HCT116 (cell line): ENCODE measurements around the gene PSMD5. TPM values are rescaled to one million over a fixed set of nuclear protein-coding genes. Genes with fewer than 3 reads are reported as not detected.

ENCODE experiments used
- ATAC-seq: fragments of 200-7000 bp; cut with Tn5 transposase; 2 replicates; pipeline ENCODE4 v1.9.1; 2020; ENCODE audit warnings: mild to moderate bottlenecking, moderate library complexity
- BruUV-seq: library from RNA; stranded (reverse); fragments of 400-500 nt; replicated peaks from 2 replicates; lab custom pipeline; 2021; lab: Mats Ljungman, UMichigan
- CTCF ChIA-PET: fragments of 300-600 bp; sonication (Branson Sonifier 250); formaldehyde crosslinking; loops from one replicate; lab custom pipeline; 2021; ENCODE audit warnings: antibody characterized with exemption; lab: Charles Lee
- POLR2A ChIA-PET: fragments of 300-600, 350-600 bp; sonication (Branson Sonifier 250); formaldehyde crosslinking; loops from one replicate; lab custom pipeline; 2021; ENCODE audit warnings: antibody characterized with exemption; lab: Charles Lee
- RAD21 ChIA-PET, 2 experiments: fragments of 300-600 bp; sonication (Branson Sonifier 250); formaldehyde crosslinking; loops; one replicate each; lab custom pipeline; 2023; ENCODE audit warnings: low total read pairs in 2 of 2; ENCODE audit not compliant: uncharacterized antibody in 2 of 2, unreplicated experiment in 2 of 2, low non-redundant PET in 1 of 2; lab: Charles Lee
- DNase-seq: peaks from one replicate; pipeline ENCODE4 v3.0.0-alpha.2; 2010; ENCODE audit warnings: low read depth, low spot score
- H2AFZ ChIP-seq: fragments of 200-600 bp; shearing (Covaris generic), sonication (generic); 2 replicates; pipeline ENCODE4 v1.6.1; 2017; ENCODE audit warnings: low read depth, mixed run types, mixed read lengths, antibody characterized with exemption, low read length; ENCODE audit not compliant: poor library complexity, severe bottlenecking
- H3K27ac ChIP-seq: 2 replicates; pipeline ENCODE4 v1.5.1; 2012; ENCODE audit warnings: low read depth, low read length
- H3K27me3 ChIP-seq: fragments of 200-600 bp; sonication (generic); 2 replicates; pipeline ENCODE4 v1.6.1; 2016; ENCODE audit warnings: mixed run types, low read length, mixed read lengths; ENCODE audit not compliant: insufficient read depth
- H3K36me3 ChIP-seq, 2 experiments: fragments of 200-500 bp in 1 of 2; fragments of 200-600 bp in 1 of 2; sonication (Bioruptor generic) in 1 of 2; sonication (generic) in 1 of 2; 2 replicates each; pipeline versions ENCODE4 v1.5.1 to v1.6.1; 2014 to 2016; ENCODE audit warnings: low read length in 2 of 2, inconsistent platforms in 1 of 2, mixed read lengths in 1 of 2, mixed run types in 1 of 2; ENCODE audit not compliant: insufficient read depth in 2 of 2, control insufficient read depth in 1 of 2
- H3K4me1 ChIP-seq, 2 experiments: fragments of 200-600 bp in 1 of 2; sonication (generic) in 1 of 2; 2 replicates each; pipeline versions ENCODE4 v1.5.1 to v1.6.1; 2012 to 2017; ENCODE audit warnings: low read length in 2 of 2, inconsistent platforms in 1 of 2, mild to moderate bottlenecking in 1 of 2, mixed read lengths in 1 of 2, mixed run types in 1 of 2, moderate library complexity in 1 of 2; ENCODE audit not compliant: insufficient read depth in 2 of 2, control insufficient read depth in 1 of 2
- H3K4me2 ChIP-seq: fragments of 200-600 bp; sonication (generic); 2 replicates; pipeline ENCODE4 v1.6.1; 2017; ENCODE audit warnings: mixed run types, low read length, mixed read lengths
- H3K4me3 ChIP-seq, 2 experiments: fragments of 200-600 bp in 1 of 2; sonication (generic) in 1 of 2; replicated peaks in 1 of 2; 2 replicates each; pipeline ENCODE4 v1.5.1; 2011 to 2016; ENCODE audit warnings: low read length in 2 of 2, control low read depth in 1 of 2, low read depth in 1 of 2, mild to moderate bottlenecking in 1 of 2, mixed read lengths in 1 of 2, mixed run types in 1 of 2
- H3K79me2 ChIP-seq: fragments of 200-600 bp; sonication (generic); 2 replicates; pipeline ENCODE4 v1.6.1; 2017; ENCODE audit warnings: mild to moderate bottlenecking, mixed run types, low read length, moderate library complexity, mixed read lengths; ENCODE audit not compliant: insufficient read depth
- H3K9ac ChIP-seq: fragments of 200-600 bp; sonication (generic); 2 replicates; pipeline ENCODE4 v1.6.1; 2016; ENCODE audit warnings: low read length, mixed read lengths
- H3K9me2 ChIP-seq: fragments of 200-600 bp; sonication (generic), shearing (Covaris generic); 2 replicates; pipeline ENCODE4 v1.6.1; 2017; ENCODE audit warnings: mixed run types, mild to moderate bottlenecking, moderate library complexity; ENCODE audit not compliant: insufficient read depth
- H3K9me3 ChIP-seq, 2 experiments: fragments of 200-500 bp in 1 of 2; fragments of 200-600 bp in 1 of 2; sonication (Bioruptor generic) in 1 of 2; sonication (generic) in 1 of 2; 2 replicates each; pipeline ENCODE4 v1.6.1; 2014 to 2017; ENCODE audit warnings: low read length in 2 of 2, mixed read lengths in 2 of 2, inconsistent platforms in 1 of 2, low read depth in 1 of 2, mild to moderate bottlenecking in 1 of 2, mixed run types in 1 of 2, moderate library complexity in 1 of 2; ENCODE audit not compliant: control insufficient read depth in 1 of 2, insufficient read depth in 1 of 2
- H4K20me1 ChIP-seq: fragments of 200-600 bp; sonication (generic), shearing (Covaris generic); 2 replicates; pipeline ENCODE4 v1.6.1; 2017; ENCODE audit warnings: mixed run types, mild to moderate bottlenecking, moderate library complexity; ENCODE audit not compliant: insufficient read depth
- ATF3 ChIP-seq: IDR thresholded peaks from 2 replicates; pipeline ENCODE4 v1.6.1; 2012
- CBX3 ChIP-seq: IDR thresholded peaks from 2 replicates; pipeline ENCODE4 v1.6.1; 2012; ENCODE audit warnings: low read depth
- EGR1 ChIP-seq: IDR thresholded peaks from 2 replicates; pipeline ENCODE4 v1.6.1; 2012; ENCODE audit warnings: low read depth
- ELF1 ChIP-seq: IDR thresholded peaks from 2 replicates; pipeline ENCODE4 v1.6.1; 2012; ENCODE audit warnings: low read depth, borderline replicate concordance
- EZH2 ChIP-seq: fragments of 200-600 bp; sonication (generic); IDR thresholded peaks from 2 replicates; pipeline ENCODE4 v1.6.1; 2017; ENCODE audit warnings: antibody characterized with exemption, mixed run types
- EZH2phosphoT487 ChIP-seq: fragments of 200-600 bp; IDR thresholded peaks from 2 replicates; pipeline ENCODE4 v1.6.1; 2018; ENCODE audit warnings: antibody characterized with exemption, borderline replicate concordance
- FOSL1 ChIP-seq: IDR thresholded peaks from 2 replicates; pipeline ENCODE4 v1.6.1; 2012; ENCODE audit warnings: low read depth
- SIN3A ChIP-seq: IDR thresholded peaks from 2 replicates; pipeline ENCODE4 v1.6.1; 2012; ENCODE audit warnings: low read depth
- SP1 ChIP-seq: IDR thresholded peaks from 2 replicates; pipeline ENCODE4 v1.6.1; 2012; ENCODE audit warnings: low read depth
- YY1 ChIP-seq: IDR thresholded peaks from 2 replicates; pipeline ENCODE4 v1.6.1; 2011; ENCODE audit warnings: low read length, low read depth, moderate library complexity, mild to moderate bottlenecking; ENCODE audit not compliant: insufficient replicate concordance; ENCODE audit errors: extremely low read depth
- ZFX ChIP-seq: fragments of 450-650 bp; IDR thresholded peaks from 2 replicates; pipeline ENCODE4 v1.6.1; 2017
- intact Hi-C: fragments of 100-400 bp; cut with micrococcal nuclease; formaldehyde crosslinking; loops from 2 replicates; pipeline ENCODE4 v1.10.0; 2022
- total RNA-seq: library from RNA; stranded (reverse); gene quantifications from one replicate; pipeline ENCODE4 v1.2.1, GENCODE V29; 2021; ENCODE audit not compliant: unreplicated experiment
- TF ChIP-seq, protein P1 (sequence below), 3 experiments: fragments of 200-600 bp in 1 of 3; sonication (generic) in 1 of 3; IDR thresholded peaks in 2 of 3; conservative IDR thresholded peaks in 1 of 3; 2 replicates each; pipeline ENCODE4 v1.5.1; 2012 to 2017; ENCODE audit warnings: low read depth in 2 of 3, low read length in 2 of 3, antibody characterized with exemption in 1 of 3, borderline replicate concordance in 1 of 3, control low read depth in 1 of 3, mild to moderate bottlenecking in 1 of 3, mixed read lengths in 1 of 3, mixed run types in 1 of 3, moderate library complexity in 1 of 3; ENCODE audit not compliant: insufficient read depth in 1 of 3

The PSMD5 gene
- total RNA-seq, 1 experiment from 2014 or later, result 64.3 TPM

DNA sequence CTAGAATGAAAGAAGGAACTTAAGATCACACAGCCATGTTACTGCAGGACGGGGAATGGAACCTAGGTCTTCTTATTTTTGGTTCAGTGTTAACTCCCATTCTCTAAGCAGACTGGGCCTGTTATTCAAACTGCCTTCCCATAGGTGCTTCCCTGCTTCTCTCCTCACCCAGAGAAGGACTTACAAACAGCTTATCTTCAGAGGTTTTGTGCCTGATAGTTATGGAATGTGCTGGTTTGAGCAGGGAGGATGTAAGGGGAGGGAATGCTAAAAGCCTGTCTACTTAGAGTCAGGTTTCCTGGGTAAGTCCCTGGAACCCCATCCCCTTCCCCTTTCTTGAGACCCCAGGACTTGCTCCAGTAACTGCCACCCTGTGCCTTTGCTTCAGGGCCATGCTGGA is 4.2 kb upstream of the PSMD5 start:
- ChIA-PET POLR2A (no interaction called here), RAD21 (no interaction called here), CTCF (no interaction called here)
- Histone ChIP-seq H2AFZ (no peak overlapping the region), H3K9me3 (no peaks in the 10 kb centered on the region), H3K79me2 (peaks cover 18% of the 10 kb centered on the region), H3K9ac (no peak overlapping the region), H3K9me2 (no peaks in the 10 kb centered on the region), H3K4me3 (no peak overlapping the region), H3K27me3 (no peaks in the 10 kb centered on the region), H3K4me1 (peaks cover 5 to 15% of the 10 kb centered on the region in 2 experiments), H3K36me3 (no peaks in the 10 kb centered on the region), H4K20me1 (no peaks in the 10 kb centered on the region), H3K4me2 (no peak overlapping the region), H3K27ac (no peak overlapping the region)
- TF ChIP-seq FOSL1, result no peak
- no peak for TF ChIP-seq ELF1
- no peak for TF ChIP-seq EZH2phosphoT487
- TF ChIP-seq EGR1, result no peak
- no peak for TF ChIP-seq EZH2
- no peak for TF ChIP-seq CBX3
- no peak for TF ChIP-seq ATF3
- TF ChIP-seq, protein P1, sequence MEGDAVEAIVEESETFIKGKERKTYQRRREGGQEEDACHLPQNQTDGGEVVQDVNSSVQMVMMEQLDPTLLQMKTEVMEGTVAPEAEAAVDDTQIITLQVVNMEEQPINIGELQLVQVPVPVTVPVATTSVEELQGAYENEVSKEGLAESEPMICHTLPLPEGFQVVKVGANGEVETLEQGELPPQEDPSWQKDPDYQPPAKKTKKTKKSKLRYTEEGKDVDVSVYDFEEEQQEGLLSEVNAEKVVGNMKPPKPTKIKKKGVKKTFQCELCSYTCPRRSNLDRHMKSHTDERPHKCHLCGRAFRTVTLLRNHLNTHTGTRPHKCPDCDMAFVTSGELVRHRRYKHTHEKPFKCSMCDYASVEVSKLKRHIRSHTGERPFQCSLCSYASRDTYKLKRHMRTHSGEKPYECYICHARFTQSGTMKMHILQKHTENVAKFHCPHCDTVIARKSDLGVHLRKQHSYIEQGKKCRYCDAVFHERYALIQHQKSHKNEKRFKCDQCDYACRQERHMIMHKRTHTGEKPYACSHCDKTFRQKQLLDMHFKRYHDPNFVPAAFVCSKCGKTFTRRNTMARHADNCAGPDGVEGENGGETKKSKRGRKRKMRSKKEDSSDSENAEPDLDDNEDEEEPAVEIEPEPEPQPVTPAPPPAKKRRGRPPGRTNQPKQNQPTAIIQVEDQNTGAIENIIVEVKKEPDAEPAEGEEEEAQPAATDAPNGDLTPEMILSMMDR (IDR thresholded peaks at IDR 0.05 in 2 of 3, conservative IDR thresholded peaks at IDR 0.05 in 1 of 3; ENCODE audit: borderline replicate concordance in 1 of 3, insufficient read depth in 1 of 3, low read depth in 2 of 3, low read length in 2 of 3), result no peak
- no peak for TF ChIP-seq SIN3A
- TF ChIP-seq ZFX, result no peak
- TF ChIP-seq YY1, result no peak
- TF ChIP-seq SP1, result no peak
- DNase-seq (no peak), ATAC-seq (no peak)
- intact Hi-C loops, result no loop called here
- no TSS peak for BruUV-seq
